WTC11 (cell line): ENCODE data around the gene GRIN2C. TPM values are rescaled to one million over a fixed set of nuclear protein-coding genes. Genes with fewer than 3 reads are reported as not detected.

Experiments used
- ATAC-seq: fragments of 200-7000 bp; cut with Tn5 transposase; 2 replicates; pipeline ENCODE4 v1.10.0; 2021; ENCODE audit warnings: mild to moderate bottlenecking, moderate library complexity
- CTCF ChIA-PET: fragments of 300-600 bp; sonication (Branson Sonifier 250); formaldehyde crosslinking; loops from one replicate; lab custom pipeline; 2021; ENCODE audit warnings: antibody characterized with exemption; lab: Charles Lee
- POLR2A ChIA-PET: fragments of 350-600 bp; sonication (Branson Sonifier 250); formaldehyde crosslinking; loops from one replicate; lab custom pipeline; 2021; ENCODE audit warnings: antibody characterized with exemption; lab: Charles Lee
- DNase-seq: peaks from one replicate; pipeline ENCODE4 v3.0.0; 2021; ENCODE audit warnings: low spot score
- H3K27ac Mint-ChIP-seq: 2 replicates; pipeline ENCODE4 v1.8.0; 2021; ENCODE audit warnings: mixed read lengths
- H3K27me3 Mint-ChIP-seq: 2 replicates; pipeline ENCODE4 v1.8.0; 2021; ENCODE audit warnings: low read depth, mild to moderate bottlenecking, moderate library complexity, mixed read lengths
- H3K36me3 Mint-ChIP-seq: 2 replicates; pipeline ENCODE4 v1.8.0; 2021; ENCODE audit warnings: mixed read lengths
- H3K4me1 Mint-ChIP-seq: 2 replicates; pipeline ENCODE4 v1.8.0; 2022; ENCODE audit warnings: mixed read lengths
- H3K4me3 Mint-ChIP-seq: 2 replicates; pipeline ENCODE4 v1.8.0; 2021; ENCODE audit warnings: mild to moderate bottlenecking, moderate library complexity, mixed read lengths
- H3K9me3 Mint-ChIP-seq: 2 replicates; pipeline ENCODE4 v1.8.0; 2021; ENCODE audit warnings: mixed read lengths
- ATF1 ChIP-seq: sonication (generic); formaldehyde crosslinking; IDR thresholded peaks from 2 replicates; pipeline ENCODE4 v1.8.1; 2023; ENCODE audit warnings: mild to moderate bottlenecking, moderate library complexity, missing genetic modification reagents
- CBFB ChIP-seq: sonication (generic); formaldehyde crosslinking; IDR thresholded peaks from 2 replicates; pipeline ENCODE4 v1.8.1; 2022; ENCODE audit warnings: mild to moderate bottlenecking, low read depth, missing genetic modification reagents
- EMX1 ChIP-seq: fragments of 250-450 bp; sonication (Bioruptor Pico); IDR thresholded peaks from 2 replicates; pipeline ENCODE4 v1.8.0; 2021; ENCODE audit warnings: mild to moderate bottlenecking
- FOXJ3 ChIP-seq: sonication (generic); formaldehyde crosslinking; IDR thresholded peaks from 2 replicates; pipeline ENCODE4 v1.9.0; 2021; ENCODE audit warnings: missing genetic modification reagents, mild to moderate bottlenecking, borderline replicate concordance
- GABPB1 ChIP-seq: sonication (generic); formaldehyde crosslinking; IDR thresholded peaks from 2 replicates; pipeline ENCODE4 v1.8.1; 2023; ENCODE audit warnings: mild to moderate bottlenecking, missing genetic modification reagents
- GRHL2 ChIP-seq: fragments of 250-450 bp; sonication (Bioruptor Pico); IDR thresholded peaks from 2 replicates; pipeline ENCODE4 v1.8.0; 2022; ENCODE audit warnings: mild to moderate bottlenecking, moderate library complexity; ENCODE audit not compliant: insufficient replicate concordance, severe bottlenecking
- JAZF1 ChIP-seq: fragments of 250-450 bp; sonication (Bioruptor Pico); IDR thresholded peaks from 2 replicates; pipeline ENCODE4 v1.9.0; 2021; ENCODE audit warnings: moderate library complexity, mild to moderate bottlenecking, inconsistent platforms
- JUN ChIP-seq: sonication (generic); formaldehyde crosslinking; IDR thresholded peaks from 2 replicates; pipeline ENCODE4 v1.8.0; 2023; ENCODE audit warnings: mild to moderate bottlenecking, missing genetic modification reagents
- MYBL2 ChIP-seq: sonication (generic); formaldehyde crosslinking; IDR thresholded peaks from 2 replicates; pipeline ENCODE4 v1.8.1; 2023; ENCODE audit warnings: mild to moderate bottlenecking, moderate library complexity, missing genetic modification reagents
- OVOL2 ChIP-seq: fragments of 250-450 bp; sonication (Bioruptor Pico); IDR thresholded peaks from 2 replicates; pipeline ENCODE4 v1.9.0; 2021; ENCODE audit warnings: mild to moderate bottlenecking, borderline replicate concordance
- RELA ChIP-seq: sonication (generic); formaldehyde crosslinking; IDR thresholded peaks from 2 replicates; pipeline ENCODE4 v1.8.1; 2022; ENCODE audit warnings: missing genetic modification reagents, mild to moderate bottlenecking, borderline replicate concordance
- TEAD4 ChIP-seq: sonication (generic); formaldehyde crosslinking; IDR thresholded peaks from 2 replicates; pipeline ENCODE4 v1.8.0; 2022; ENCODE audit warnings: mild to moderate bottlenecking, missing genetic modification reagents
- ZNF138 ChIP-seq: sonication (generic); formaldehyde crosslinking; conservative IDR thresholded peaks from 2 replicates; pipeline ENCODE4 v1.8.1; 2022; ENCODE audit warnings: mild to moderate bottlenecking, moderate library complexity, missing genetic modification reagents
- ZNF232 ChIP-seq: sonication (generic); formaldehyde crosslinking; IDR thresholded peaks from 2 replicates; pipeline ENCODE4 v1.8.0; 2022; ENCODE audit warnings: mild to moderate bottlenecking, missing genetic modification reagents
- ZNF263 ChIP-seq: sonication (generic); formaldehyde crosslinking; IDR thresholded peaks from 2 replicates; pipeline ENCODE4 v1.8.1; 2022; ENCODE audit warnings: low read depth, mild to moderate bottlenecking, moderate library complexity, missing genetic modification reagents
- ZNF416 ChIP-seq: fragments of 250-450 bp; sonication (Bioruptor Pico); IDR thresholded peaks from 2 replicates; pipeline ENCODE4 v1.9.0; 2021; ENCODE audit warnings: mild to moderate bottlenecking, inconsistent platforms
- total RNA-seq: library from RNA; stranded (reverse); gene quantifications from 3 replicates; pipeline ENCODE4 v1.2.3, GENCODE V29; 2021
- TF ChIP-seq, protein P1 (sequence below): fragments of 200-600 bp; IDR thresholded peaks from 2 replicates; pipeline ENCODE4 v1.8.0; 2022; ENCODE audit warnings: antibody characterized with exemption
- TF ChIP-seq, protein P2 (sequence below): sonication (generic); formaldehyde crosslinking; IDR thresholded peaks from 2 replicates; pipeline ENCODE4 v1.8.0; 2023; ENCODE audit warnings: missing genetic modification reagents, mild to moderate bottlenecking, borderline replicate concordance
- TF ChIP-seq, protein P3 (sequence below): fragments of 250-450 bp; sonication (Bioruptor Pico); conservative IDR thresholded peaks from 2 replicates; pipeline ENCODE4 v1.9.0; 2021; ENCODE audit warnings: mild to moderate bottlenecking
- TF ChIP-seq, protein P4 (sequence below): fragments of 250-450 bp; sonication (Bioruptor Pico); IDR thresholded peaks from 2 replicates; pipeline ENCODE4 v1.9.0; 2021; ENCODE audit warnings: mild to moderate bottlenecking
- TF ChIP-seq, protein P5 (sequence below): sonication (generic); formaldehyde crosslinking; IDR thresholded peaks from 2 replicates; pipeline ENCODE4 v1.8.1; 2023; ENCODE audit warnings: mild to moderate bottlenecking, moderate library complexity, missing genetic modification reagents
- TF ChIP-seq, protein P6 (sequence below): sonication (generic); formaldehyde crosslinking; IDR thresholded peaks from 2 replicates; pipeline ENCODE4 v1.8.0; 2022; ENCODE audit warnings: mild to moderate bottlenecking, missing genetic modification reagents

The GRIN2C gene
- total RNA-seq, 1 experiment from 2014 or later: 0.31 TPM

DNA sequence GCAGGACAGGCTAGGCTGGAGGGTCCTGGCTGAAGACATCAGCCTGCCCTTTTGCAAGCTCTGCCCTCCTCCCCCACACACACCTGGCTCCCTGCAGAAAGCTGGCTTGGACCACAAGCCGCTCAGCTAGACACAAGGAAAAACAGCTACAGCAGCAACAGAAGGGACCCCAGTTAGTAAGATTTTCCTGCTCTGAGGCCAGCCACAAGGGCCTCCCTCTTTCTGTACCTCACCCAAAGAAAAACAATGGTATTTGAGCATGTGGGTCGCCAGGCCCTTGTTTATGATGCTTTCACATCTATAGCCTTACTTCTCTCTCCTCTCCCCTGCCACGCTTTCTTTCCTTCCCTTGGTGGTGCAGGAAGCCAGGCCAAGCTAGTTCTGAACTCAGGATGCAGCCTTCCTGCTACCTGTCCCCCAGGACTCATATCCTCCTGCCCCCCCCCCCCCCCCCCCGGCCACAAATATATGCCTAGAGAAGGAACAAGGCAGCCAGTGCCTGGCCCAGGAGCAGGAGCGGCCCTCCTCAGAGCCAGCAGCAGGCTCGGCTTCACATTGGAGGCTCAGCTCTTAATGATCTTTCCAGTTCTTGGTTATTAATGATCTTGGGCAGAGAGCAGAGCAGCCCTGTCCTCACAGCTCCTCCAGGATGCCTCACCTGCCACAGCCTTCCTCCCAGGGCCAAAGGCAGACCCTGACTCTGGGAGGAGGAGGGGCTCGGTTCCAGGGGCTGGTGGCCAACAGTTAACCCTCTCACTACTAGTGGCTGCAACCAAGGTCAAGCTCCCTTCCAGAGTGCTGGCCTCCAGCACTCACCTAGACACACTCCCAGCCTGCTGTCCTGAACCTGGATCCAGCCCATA, 19.5 kb downstream of the GRIN2C start:
- no peak for DNase-seq
- Mint-ChIP-seq H3K9me3 (no peaks in the 10 kb centered on the region), H3K36me3 (no peaks in the 10 kb centered on the region; the same call in 1 of the 2 replicates), H3K4me1 (peaks cover 21% of the 10 kb centered on the region), H3K27ac (no peak overlapping the region), H3K27me3 (peaks cover 34% of the 10 kb centered on the region), H3K4me3 (no peak overlapping the region)
- no peak for TF ChIP-seq ZNF416 (CRISPR knock-in tag)
- TF ChIP-seq, protein P1, sequence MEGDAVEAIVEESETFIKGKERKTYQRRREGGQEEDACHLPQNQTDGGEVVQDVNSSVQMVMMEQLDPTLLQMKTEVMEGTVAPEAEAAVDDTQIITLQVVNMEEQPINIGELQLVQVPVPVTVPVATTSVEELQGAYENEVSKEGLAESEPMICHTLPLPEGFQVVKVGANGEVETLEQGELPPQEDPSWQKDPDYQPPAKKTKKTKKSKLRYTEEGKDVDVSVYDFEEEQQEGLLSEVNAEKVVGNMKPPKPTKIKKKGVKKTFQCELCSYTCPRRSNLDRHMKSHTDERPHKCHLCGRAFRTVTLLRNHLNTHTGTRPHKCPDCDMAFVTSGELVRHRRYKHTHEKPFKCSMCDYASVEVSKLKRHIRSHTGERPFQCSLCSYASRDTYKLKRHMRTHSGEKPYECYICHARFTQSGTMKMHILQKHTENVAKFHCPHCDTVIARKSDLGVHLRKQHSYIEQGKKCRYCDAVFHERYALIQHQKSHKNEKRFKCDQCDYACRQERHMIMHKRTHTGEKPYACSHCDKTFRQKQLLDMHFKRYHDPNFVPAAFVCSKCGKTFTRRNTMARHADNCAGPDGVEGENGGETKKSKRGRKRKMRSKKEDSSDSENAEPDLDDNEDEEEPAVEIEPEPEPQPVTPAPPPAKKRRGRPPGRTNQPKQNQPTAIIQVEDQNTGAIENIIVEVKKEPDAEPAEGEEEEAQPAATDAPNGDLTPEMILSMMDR: no peak
- no peak for TF ChIP-seq MYBL2
- TF ChIP-seq JUN: no peak
- TF ChIP-seq ZNF263 (CRISPR knock-in tag): no peak
- TF ChIP-seq, protein P2, sequence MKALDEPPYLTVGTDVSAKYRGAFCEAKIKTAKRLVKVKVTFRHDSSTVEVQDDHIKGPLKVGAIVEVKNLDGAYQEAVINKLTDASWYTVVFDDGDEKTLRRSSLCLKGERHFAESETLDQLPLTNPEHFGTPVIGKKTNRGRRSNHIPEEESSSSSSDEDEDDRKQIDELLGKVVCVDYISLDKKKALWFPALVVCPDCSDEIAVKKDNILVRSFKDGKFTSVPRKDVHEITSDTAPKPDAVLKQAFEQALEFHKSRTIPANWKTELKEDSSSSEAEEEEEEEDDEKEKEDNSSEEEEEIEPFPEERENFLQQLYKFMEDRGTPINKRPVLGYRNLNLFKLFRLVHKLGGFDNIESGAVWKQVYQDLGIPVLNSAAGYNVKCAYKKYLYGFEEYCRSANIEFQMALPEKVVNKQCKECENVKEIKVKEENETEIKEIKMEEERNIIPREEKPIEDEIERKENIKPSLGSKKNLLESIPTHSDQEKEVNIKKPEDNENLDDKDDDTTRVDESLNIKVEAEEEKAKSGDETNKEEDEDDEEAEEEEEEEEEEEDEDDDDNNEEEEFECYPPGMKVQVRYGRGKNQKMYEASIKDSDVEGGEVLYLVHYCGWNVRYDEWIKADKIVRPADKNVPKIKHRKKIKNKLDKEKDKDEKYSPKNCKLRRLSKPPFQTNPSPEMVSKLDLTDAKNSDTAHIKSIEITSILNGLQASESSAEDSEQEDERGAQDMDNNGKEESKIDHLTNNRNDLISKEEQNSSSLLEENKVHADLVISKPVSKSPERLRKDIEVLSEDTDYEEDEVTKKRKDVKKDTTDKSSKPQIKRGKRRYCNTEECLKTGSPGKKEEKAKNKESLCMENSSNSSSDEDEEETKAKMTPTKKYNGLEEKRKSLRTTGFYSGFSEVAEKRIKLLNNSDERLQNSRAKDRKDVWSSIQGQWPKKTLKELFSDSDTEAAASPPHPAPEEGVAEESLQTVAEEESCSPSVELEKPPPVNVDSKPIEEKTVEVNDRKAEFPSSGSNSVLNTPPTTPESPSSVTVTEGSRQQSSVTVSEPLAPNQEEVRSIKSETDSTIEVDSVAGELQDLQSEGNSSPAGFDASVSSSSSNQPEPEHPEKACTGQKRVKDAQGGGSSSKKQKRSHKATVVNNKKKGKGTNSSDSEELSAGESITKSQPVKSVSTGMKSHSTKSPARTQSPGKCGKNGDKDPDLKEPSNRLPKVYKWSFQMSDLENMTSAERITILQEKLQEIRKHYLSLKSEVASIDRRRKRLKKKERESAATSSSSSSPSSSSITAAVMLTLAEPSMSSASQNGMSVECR (CRISPR knock-in tag): no peak
- no peak for TF ChIP-seq ZNF138
- TF ChIP-seq, protein P3, sequence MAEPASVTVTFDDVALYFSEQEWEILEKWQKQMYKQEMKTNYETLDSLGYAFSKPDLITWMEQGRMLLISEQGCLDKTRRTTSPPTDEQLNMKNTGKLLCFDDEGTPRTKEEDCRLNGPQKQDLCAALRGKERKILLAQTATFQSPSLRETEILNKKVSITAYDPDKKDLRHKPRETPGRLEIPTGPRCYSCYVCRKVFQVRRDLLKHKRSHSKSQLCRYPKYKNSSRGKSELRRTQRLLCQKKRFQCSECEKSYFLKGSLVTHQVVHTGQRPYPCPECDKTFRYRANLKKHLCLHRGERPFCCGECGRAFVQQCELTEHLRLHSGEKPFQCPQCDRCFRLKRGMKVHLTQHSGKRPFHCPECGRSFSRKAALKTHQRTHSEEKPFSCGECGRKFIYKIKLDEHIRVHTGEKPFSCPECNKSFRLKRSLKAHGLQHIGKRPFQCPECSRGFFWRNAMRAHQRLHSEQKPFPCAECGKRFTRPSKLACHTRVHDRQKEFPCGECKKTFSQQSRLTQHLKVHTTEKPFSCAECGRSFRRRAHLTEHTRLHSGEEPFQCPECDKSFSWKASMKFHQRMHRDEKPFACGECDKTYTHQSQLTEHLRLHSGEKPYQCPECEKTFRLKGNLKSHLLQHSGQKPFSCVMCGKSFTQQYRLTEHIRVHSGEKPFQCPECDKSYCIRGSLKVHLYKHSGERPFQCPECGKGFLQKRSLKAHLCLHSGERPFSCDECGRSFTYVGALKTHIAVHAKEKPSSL: no peak
- no peak for TF ChIP-seq CBFB (CRISPR knock-in tag)
- TF ChIP-seq FOXJ3: no peak
- no peak for TF ChIP-seq TEAD4 (CRISPR knock-in tag)
- POLR2A ChIA-PET: interaction anchor here (0.7 to 1.6 kb wide), 4 partner anchors 12 to 34 kb away, joined by 5 to 7 read pairs (median 6); partner anchors contain the start of gene FDXR
- CTCF ChIA-PET: interaction anchor here (0.6 to 5.5 kb wide), 22 partner anchors 8 to 274 kb away, joined by 3 to 63 read pairs (median 4); partner anchors contain the start of genes GRIN2C and RAB37
- peak; percentile 17; the same call in 1 of the 2 replicates for ATAC-seq

DNA sequence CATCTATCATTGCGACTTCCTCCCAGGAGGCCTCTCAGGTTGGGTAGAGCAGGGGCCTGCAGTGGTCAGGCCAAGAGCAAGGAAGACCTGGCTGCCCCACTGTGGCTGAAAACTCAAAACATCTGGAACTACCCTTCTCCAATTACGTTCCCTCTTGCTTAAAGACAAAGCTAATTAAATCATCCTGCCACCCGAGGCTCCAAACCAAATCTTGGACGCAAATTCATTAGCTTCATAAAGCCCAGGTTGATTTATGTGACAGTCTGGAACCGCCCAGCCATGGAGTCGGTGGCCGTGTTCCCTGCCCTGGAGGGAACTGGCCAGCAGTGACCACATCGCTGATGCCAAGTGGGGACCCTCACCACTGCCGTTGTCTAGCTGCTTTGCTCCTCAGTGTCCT, 21.4 kb downstream of the GRIN2C start:
- Mint-ChIP-seq H3K36me3 (no peaks in the 10 kb centered on the region; the same call in 1 of the 2 replicates), H3K9me3 (no peaks in the 10 kb centered on the region), H3K27me3 (peaks cover 15% of the 10 kb centered on the region), H3K4me3 (no peak overlapping the region), H3K4me1 (peaks cover 21% of the 10 kb centered on the region), H3K27ac (no peak overlapping the region)
- ChIA-PET POLR2A (no interaction called here), CTCF (interaction anchor here (1.3 to 5.5 kb wide), 3 partner anchors 14 to 123 kb away, joined by 3 to 63 read pairs (median 19); partner anchors contain the start of gene GRIN2C)
- DNase-seq (no peak), ATAC-seq (no peak)
- TF ChIP-seq ZNF232 (no peak), ATF1 (CRISPR knock-in tag) (no peak), GRHL2 (CRISPR knock-in tag) (no peak), GABPB1 (CRISPR knock-in tag) (no peak), EMX1 (CRISPR knock-in tag) (no peak), RELA (no peak), JAZF1 (no peak), OVOL2 (CRISPR knock-in tag) (no peak)
- TF ChIP-seq, protein P4, sequence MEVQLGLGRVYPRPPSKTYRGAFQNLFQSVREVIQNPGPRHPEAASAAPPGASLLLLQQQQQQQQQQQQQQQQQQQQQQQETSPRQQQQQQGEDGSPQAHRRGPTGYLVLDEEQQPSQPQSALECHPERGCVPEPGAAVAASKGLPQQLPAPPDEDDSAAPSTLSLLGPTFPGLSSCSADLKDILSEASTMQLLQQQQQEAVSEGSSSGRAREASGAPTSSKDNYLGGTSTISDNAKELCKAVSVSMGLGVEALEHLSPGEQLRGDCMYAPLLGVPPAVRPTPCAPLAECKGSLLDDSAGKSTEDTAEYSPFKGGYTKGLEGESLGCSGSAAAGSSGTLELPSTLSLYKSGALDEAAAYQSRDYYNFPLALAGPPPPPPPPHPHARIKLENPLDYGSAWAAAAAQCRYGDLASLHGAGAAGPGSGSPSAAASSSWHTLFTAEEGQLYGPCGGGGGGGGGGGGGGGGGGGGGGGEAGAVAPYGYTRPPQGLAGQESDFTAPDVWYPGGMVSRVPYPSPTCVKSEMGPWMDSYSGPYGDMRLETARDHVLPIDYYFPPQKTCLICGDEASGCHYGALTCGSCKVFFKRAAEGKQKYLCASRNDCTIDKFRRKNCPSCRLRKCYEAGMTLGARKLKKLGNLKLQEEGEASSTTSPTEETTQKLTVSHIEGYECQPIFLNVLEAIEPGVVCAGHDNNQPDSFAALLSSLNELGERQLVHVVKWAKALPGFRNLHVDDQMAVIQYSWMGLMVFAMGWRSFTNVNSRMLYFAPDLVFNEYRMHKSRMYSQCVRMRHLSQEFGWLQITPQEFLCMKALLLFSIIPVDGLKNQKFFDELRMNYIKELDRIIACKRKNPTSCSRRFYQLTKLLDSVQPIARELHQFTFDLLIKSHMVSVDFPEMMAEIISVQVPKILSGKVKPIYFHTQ: no peak
- TF ChIP-seq, protein P5, sequence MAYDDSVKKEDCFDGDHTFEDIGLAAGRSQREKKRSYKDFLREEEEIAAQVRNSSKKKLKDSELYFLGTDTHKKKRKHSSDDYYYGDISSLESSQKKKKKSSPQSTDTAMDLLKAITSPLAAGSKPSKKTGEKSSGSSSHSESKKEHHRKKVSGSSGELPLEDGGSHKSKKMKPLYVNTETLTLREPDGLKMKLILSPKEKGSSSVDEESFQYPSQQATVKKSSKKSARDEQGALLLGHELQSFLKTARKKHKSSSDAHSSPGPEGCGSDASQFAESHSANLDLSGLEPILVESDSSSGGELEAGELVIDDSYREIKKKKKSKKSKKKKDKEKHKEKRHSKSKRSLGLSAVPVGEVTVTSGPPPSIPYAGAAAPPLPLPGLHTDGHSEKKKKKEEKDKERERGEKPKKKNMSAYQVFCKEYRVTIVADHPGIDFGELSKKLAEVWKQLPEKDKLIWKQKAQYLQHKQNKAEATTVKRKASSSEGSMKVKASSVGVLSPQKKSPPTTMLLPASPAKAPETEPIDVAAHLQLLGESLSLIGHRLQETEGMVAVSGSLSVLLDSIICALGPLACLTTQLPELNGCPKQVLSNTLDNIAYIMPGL (CRISPR knock-in tag): no peak
- TF ChIP-seq, protein P6, sequence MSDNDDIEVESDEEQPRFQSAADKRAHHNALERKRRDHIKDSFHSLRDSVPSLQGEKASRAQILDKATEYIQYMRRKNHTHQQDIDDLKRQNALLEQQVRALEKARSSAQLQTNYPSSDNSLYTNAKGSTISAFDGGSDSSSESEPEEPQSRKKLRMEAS: no peak
